MM.1S (cell line): ENCODE data around the gene HOXD1.

Source experiments
- CTCF ChIP-seq: fragments of 300-600 bp; sonication (generic); IDR thresholded peaks from 2 replicates; pipeline ENCODE4 v1.5.1; 2016; ENCODE audit warnings: antibody characterized with exemption, low read length, mixed read lengths
- EZH2phosphoT487 ChIP-seq: fragments of 300-600 bp; sonication (generic); IDR thresholded peaks from 2 replicates; pipeline ENCODE4 v1.6.1; 2018; ENCODE audit warnings: antibody characterized with exemption, low read length

DNA sequence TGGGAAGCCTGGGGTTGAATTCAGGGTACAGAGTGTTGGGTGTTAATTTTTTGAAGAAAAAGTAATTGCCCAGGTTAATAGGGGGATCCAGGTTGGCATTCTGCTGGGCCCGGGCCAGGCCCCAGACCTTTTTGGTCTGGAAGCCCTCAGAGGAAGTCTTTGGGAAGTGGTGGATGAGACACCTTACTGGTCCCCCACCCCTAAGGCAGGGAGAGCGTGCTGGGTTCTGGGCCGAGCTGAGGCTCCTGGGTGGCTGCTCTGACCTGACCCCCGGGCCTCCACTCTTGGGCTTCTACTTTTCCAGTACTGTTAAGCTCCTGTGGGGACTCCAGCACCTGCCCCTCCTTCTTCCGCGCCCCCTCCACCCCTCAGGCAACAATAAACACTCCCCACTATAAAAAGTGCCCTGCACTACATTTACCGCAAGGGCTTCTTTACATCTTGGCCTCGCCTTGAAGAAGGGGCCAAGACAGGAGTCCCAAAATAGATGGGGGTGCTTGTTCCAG is 32.1 kb upstream of the HOXD1 start:
- TF ChIP-seq CTCF = no peak
- no peak for TF ChIP-seq EZH2phosphoT487
